HG03469 (cell line): Measurements from ENCODE around the gene SORBS1.
A peak's percentile ranks its signal among the peaks of the same experiment; 100 is the strongest.

Experiments used
- ATAC-seq: cut with Tn5 transposase; IDR thresholded peaks from one replicate; pipeline ENCODE4 v1.9.1; 2021; ENCODE audit warnings: mild to moderate bottlenecking, moderate library complexity, moderate number of reproducible peaks; ENCODE audit not compliant: unreplicated experiment

SORBS1 gene

GRCh38 chr10:95304976-95305375 lies 256.2 kb downstream of the SORBS1 start:
- no peak for ATAC-seq

DNA sequence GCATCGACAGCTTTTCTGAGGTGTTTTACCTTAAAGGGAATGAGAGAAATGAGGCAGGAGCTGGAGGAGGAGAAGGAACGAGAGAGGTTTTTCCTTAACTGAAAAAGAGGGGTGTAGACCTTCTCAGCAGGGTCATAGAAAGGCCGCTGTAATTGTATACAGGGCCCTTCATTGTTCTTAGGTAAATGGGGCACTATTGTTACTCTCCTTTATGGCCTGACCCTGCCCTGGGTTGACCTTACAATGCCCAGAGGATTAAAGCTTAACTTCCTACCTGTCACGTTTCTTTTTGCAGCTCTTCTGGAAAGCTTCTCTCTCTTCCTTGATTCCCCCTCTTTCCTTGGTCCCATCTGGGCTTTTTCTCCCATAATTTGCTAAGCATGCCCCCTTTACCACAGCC lies 256.7 kb downstream of the SORBS1 start:
- ATAC-seq, result no peak

DNA sequence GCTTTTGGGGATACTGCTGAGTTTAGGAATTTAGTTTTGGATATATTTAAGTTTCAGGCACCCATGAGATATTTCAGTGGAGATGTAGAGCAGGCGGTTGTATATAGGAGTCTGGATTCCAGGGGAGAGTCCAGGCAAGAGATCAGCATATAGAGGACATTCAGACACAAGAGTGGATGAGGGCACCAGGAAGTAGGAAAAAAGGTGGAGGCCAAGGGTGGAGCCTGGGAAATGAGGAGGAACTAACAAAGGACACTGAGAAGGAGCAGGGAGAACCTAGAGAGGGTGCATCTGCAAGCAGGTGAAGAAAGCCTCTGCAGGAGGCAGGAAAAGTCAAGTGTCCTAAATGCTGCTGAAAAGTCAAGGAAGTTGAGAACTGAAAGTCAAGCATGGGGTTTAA lies 257.2 kb downstream of the SORBS1 start:
- no peak for ATAC-seq

DNA sequence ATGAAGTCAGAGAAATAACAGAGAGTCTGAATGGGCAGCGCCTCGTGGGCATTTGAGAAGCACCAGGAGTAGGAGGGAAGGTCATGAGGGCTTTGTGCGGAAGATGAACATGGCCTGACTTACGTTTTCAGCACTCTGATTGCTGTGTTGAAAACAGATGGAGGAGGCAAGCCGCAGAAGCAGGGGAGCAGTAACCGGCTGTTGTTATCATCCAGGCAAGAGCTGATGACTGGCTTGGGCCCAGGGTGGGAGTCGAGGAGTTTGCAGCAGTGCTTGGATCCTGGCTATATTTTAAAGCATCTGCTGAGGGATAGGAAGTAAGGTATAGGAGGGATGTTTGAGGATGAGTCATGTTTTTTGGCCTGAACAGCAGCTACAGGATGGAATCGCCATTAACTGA lies 257.6 kb downstream of the SORBS1 start:
- ATAC-seq, result no peak

DNA sequence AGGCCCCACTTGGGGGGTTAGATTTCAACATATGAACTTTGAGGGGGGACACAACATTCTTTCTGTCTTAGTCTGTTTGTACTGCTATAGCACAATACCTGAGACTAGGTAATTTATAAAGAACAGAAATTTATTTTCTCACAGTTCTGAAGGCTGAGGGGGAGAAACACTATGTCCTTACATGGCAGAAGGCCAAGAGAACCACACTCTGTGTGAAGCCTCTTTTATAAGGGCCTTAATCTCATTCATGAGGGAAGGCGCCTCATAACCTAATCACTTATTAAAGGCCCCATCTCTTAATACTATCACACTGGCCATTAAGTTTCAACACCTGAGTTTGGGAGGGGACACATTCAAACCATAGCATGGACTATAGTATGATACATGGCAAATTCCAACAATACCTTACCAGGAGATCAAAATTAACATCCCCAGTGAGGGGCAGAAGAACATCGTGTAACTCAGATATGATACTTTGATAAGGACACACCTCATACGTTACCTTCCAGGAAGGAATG lies 261.1 kb downstream of the SORBS1 start:
- ATAC-seq, result no peak

DNA sequence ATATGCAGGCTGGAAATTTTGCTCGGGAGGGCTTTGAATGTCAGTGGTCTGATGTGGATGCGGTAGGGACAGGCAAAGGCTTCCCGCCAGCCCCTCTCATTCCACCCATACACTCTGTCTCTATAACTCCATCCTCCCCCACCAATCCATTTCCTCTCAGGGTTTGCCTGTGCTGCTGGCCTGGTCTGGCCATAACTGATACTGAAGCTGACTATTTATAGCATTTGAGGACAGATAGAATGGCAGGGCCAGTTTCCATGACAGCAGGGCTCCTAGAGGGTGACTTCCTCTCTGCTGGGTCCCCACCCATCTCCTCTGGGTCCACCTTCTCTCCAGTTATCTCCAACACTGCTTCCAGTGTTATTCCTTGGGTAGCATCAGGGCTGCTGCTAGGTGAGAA lies 263.8 kb downstream of the SORBS1 start:
- peak; percentile 26 for ATAC-seq

- ATAC-seq, result no peak
These were observed 264.4 kb downstream of the SORBS1 start for GRCh38 chr10:95296764-95297163.

GRCh38 chr10:95295031-95295755 lies 266.0 kb downstream of the SORBS1 start:
- peak; percentile 65 for ATAC-seq

DNA sequence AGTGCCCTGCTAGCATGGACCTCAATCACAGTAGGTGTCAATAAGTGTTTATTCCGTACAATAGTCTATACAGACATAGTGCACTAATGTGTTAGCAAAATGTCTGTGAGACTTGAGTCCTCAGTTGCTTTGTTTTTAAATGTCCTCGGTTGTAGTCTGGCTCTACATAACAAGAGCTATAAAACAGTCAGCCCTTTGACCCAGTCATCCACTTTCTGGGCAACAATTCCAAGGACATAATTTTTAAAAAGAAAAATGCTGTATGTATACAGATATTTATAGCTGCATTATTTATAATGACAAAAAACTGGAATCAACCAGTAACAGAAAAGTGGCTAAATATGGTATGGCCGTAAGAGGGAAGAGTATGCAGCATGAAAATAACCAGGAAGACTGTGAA lies 267.5 kb downstream of the SORBS1 start:
- ATAC-seq, result no peak

DNA sequence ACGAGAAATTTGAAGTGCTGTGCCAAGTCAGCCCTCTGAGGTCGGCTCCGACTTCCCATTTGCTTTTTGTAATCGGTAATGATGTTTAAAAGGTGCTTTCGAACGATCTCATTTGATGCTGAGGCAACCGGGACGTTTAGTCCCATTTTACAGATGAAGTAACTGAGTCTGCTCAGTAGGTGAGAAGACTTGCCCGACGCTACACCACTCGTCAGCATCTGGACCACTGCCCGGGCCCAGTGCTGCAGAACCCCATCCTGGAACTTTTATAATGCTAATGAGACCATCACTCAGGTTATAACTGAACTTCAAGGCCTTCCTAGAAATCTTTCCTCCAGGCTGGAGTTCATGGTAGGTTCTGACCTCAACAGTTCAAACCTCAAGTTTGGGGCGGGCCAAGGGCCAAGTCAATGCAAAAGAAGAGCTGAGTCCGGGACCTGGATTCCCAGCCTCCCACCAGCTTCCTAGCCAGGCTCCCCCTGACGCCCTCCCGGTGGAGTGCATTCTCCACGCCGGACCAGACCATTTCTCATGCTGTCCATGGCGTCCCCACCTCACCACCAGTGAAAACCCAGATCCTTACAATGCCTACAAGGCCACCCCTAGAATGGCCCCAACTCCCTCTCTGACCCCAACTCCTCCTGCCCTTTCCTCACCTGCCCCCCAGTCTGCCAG lies 269.7 kb downstream of the SORBS1 start:
- no peak for ATAC-seq

- no peak for ATAC-seq
These were observed 270.5 kb downstream of the SORBS1 start, which contains the start of gene PDLIM1 for GRCh38 chr10:95290461-95291364. TSS of gene PDLIM1 (minus strand) at chr10:95291003. CDS start at chr10:95290915, 88 bp downstream.

DNA sequence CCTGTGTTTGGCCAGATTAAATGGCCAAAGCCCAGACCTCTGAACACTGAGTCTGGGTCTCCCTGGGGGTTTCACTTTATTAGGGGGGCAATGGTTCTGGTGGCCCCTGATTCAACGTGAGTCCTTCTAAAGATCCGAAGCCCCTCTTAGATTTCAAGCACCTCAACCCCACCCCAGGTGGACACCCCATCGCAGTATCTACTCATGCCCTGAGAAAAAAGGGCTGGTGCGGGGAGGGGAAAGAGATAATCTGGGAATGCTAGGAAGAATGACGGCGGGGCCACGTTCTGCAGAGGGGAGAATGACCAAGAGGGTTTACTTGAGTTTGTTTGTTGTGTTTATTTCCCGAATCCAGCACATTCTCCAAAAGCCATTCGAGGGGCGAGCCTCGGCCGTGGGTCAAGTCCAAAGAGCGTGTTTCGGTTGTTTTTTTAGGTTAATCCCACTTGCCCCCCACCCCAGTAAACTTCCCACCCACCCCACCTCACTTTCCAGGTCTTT lies 271.2 kb downstream of the SORBS1 start:
- no peak for ATAC-seq

GRCh38 chr10:95289003-95289920 lies 271.9 kb downstream of the SORBS1 start:
- no peak for ATAC-seq

DNA sequence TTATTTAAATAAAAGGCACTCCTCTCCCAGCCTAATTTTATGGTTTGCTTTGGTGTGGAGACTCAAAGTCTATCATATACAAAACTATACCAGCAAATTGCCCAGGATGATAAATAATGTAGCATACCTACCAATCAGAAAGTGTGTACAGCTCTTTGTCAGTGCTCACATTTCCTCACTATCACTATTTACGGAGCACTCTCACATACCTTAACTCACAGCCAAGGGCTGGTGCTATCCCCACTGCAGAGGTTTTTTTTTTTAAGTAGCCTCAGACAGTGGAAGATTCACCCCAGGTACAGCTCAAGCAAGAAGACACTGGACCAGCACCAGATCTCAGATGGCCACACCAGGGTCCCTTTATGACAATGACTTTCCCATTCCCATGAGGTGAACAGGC lies 272.9 kb downstream of the SORBS1 start:
- no peak for ATAC-seq

GRCh38 chr10:95287281-95287680 lies 273.9 kb downstream of the SORBS1 start:
- ATAC-seq, result no peak

- ATAC-seq, result no peak
These were observed 274.5 kb downstream of the SORBS1 start for GRCh38 chr10:95286707-95287106.

DNA sequence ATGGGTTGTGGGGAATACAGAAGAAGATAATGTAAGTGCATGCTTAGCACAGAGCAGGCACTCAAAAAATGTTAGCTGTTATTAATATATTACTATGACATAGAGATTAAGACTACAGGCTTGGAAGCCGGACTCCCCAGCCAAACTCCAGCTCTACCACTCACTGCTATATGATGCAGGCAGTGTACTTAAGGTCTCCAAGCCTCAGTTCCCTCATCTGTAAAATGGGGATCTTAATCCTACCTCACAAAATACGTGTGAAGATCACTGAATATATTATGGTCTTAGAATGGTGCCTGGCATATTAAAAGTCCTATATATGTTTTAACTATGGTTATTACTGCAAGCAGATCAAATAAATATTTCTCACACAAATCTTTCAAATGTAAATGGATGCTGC lies 275.6 kb downstream of the SORBS1 start:
- ATAC-seq, result no peak

- ATAC-seq, result no peak
These were observed 276.4 kb downstream of the SORBS1 start for GRCh38 chr10:95284807-95285206.

- ATAC-seq, result no peak
These were observed 279.1 kb downstream of the SORBS1 start for GRCh38 chr10:95282107-95282506.

GRCh38 chr10:95281206-95281605 lies 280.0 kb downstream of the SORBS1 start:
- no peak for ATAC-seq
